HEK293T (cell line): ENCODE data around the gene KRTAP21-3.

ENCODE experiments used
- ARNT ChIP-seq: fragments of 450-650 bp; IDR thresholded peaks from 2 replicates; pipeline ENCODE4 v1.6.1; 2017; ENCODE audit warnings: mild to moderate bottlenecking
- CTBP1 ChIP-seq: fragments of 450-650 bp; IDR thresholded peaks from 2 replicates; pipeline ENCODE4 v1.6.1; 2016; ENCODE audit warnings: borderline replicate concordance
- ELF4 ChIP-seq: fragments of 450-650 bp; IDR thresholded peaks from 2 replicates; pipeline ENCODE4 v1.6.1; 2017; ENCODE audit warnings: antibody characterized with exemption
- FOXA1 ChIP-seq: fragments of 450-650 bp; IDR thresholded peaks from 2 replicates; pipeline ENCODE4 v1.6.1; 2016; ENCODE audit warnings: mild to moderate bottlenecking
- FOXK2 ChIP-seq: fragments of 450-650 bp; IDR thresholded peaks from 2 replicates; pipeline ENCODE4 v1.6.1; 2016; ENCODE audit warnings: mild to moderate bottlenecking
- FOXM1 ChIP-seq: fragments of 450-650 bp; IDR thresholded peaks from 2 replicates; pipeline ENCODE4 v1.6.1; 2017; ENCODE audit warnings: mild to moderate bottlenecking, borderline replicate concordance
- HDGF ChIP-seq: fragments of 450-650 bp; IDR thresholded peaks from 2 replicates; pipeline ENCODE4 v1.6.1; 2017; ENCODE audit warnings: antibody characterized with exemption, borderline replicate concordance
- L3MBTL2 ChIP-seq: fragments of 450-650 bp; conservative IDR thresholded peaks from 2 replicates; pipeline ENCODE4 v1.6.1; 2016; ENCODE audit warnings: mild to moderate bottlenecking
- NFRKB ChIP-seq: fragments of 450-650 bp; IDR thresholded peaks from 2 replicates; pipeline ENCODE4 v1.6.1; 2016; ENCODE audit warnings: mild to moderate bottlenecking, moderate library complexity
- SP1 ChIP-seq: fragments of 450-650 bp; IDR thresholded peaks from 2 replicates; pipeline ENCODE4 v1.6.1; 2017
- SUZ12 ChIP-seq: fragments of 450-650 bp; IDR thresholded peaks from 2 replicates; pipeline ENCODE4 v1.6.1; 2016; ENCODE audit warnings: mild to moderate bottlenecking
- TARDBP ChIP-seq: fragments of 450-650 bp; IDR thresholded peaks from 2 replicates; pipeline ENCODE4 v1.6.1; 2016
- ZNF384 ChIP-seq: fragments of 450-650 bp; IDR thresholded peaks from 2 replicates; pipeline ENCODE4 v1.6.1; 2016

DNA sequence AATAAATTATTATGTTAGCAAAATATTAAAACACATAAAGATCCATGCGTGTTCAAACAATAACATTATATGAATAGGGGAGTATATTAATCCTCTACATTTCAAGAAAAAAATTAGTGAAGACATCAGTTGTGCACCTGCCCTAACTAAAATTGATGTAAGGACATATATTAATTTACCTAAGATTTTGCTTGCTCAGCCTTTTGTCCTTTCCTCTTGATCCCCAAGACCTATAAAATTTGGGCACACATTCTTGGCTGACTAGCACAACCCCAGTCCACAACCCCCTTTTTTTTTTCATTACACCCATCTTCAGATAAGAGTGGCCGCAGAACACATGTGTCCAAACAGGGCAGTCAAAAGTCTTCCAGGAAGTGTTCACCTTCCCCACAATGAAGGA is 21.9 kb upstream of the KRTAP21-3 start:
- TF ChIP-seq NFRKB (no peak), FOXK2 (no peak), ELF4 (no peak), CTBP1 (no peak), ARNT (no peak), ZNF384 (no peak), FOXM1 (no peak), FOXA1 (no peak), SUZ12 (no peak), TARDBP (no peak), L3MBTL2 (no peak), SP1 (no peak), HDGF (no peak)
